Measurements from ENCODE around the gene ARID3C.
"Not testable (repeated sequence)": the region's sequence is repeated elsewhere in the genome, so short reads cannot be mapped to it uniquely, and the experiment has no call there.

The ARID3C gene

DNA sequence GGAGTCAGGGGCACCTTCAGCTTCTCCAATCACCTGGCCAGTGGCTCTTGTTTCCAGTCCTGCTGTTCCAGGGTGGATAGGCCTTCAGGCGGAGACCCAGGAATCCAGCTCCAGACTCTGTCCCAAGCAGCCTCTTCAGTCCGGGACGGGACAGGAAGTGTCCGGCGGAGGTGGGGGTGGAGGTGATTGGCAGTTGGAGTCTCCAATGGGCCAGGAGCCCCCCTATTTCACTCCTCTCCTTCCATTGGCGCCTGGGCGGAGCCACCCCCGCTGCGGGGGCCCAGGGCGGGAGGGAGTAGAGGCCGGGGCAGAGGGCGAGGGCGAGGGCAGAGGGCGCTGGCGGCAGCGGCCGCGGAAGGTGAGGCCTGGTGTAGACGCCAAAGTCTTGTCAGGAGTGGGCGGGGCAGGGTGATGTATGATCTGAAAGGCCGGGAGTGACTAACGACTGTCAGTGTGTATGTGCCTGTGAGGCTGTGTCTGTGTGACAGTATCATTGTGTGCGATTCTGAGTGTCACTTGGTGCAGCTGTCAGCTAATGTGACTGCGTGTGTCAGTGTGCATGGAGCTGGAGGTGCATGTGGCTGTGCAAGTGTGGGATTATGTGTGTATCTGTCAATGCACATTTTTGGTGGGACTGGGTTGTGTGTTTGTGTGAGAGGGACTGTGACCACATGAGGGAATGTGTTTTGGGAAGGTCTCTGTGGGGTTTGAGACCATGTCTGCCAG is 23.2 kb upstream of the ARID3C start, which contains the start of gene IL11RA:
TSS of gene IL11RA (plus strand) at position 310 of the 726 bp plus-strand sequence. CDS start 3,033 bp downstream, outside the sequence.
- DNase-seq: no peak

DNA sequence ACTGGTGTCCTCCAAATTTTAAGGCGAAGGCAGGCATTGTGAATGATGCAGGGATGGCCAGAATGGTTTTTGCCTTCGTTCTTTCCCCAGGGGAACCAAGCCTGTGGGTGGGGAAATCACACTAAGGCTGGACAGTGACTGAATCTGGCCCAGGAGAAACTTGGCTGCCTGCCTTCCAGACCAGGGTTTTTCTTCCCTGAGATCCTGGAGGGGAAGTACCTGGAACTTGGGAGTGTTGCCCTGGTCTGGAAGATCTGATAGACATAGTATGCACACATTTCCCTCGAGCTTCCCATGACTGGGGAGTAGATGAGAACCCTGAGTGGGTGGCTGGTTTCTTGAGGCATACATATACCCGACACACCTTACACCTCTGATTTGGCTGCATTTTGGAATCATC is 22.5 kb upstream of the ARID3C start:
- no peak for DNase-seq

- DNase-seq: no peak
These were observed 21.9 kb upstream of the ARID3C start for GRCh38 chr9:34650816-34651215.

DNA sequence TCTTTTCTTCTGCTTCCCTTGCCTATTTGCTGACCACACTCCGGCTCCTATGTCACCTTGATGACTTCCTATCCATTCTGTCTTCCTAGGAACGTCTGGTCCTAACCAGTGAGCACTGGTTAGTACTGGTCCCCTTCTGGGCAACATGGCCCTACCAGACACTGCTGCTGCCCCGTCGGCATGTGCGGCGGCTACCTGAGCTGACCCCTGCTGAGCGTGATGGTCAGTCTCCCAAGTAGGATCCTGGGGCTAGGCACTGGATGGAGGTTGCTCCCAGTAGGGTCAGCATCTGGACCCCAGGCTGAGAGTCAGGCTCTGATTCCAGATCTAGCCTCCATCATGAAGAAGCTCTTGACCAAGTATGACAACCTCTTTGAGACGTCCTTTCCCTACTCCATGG is 19.8 kb upstream of the ARID3C start:
- no peak for DNase-seq

- DNase-seq: no peak
These were observed 18.8 kb upstream of the ARID3C start for GRCh38 chr9:34647651-34648050.

DNA sequence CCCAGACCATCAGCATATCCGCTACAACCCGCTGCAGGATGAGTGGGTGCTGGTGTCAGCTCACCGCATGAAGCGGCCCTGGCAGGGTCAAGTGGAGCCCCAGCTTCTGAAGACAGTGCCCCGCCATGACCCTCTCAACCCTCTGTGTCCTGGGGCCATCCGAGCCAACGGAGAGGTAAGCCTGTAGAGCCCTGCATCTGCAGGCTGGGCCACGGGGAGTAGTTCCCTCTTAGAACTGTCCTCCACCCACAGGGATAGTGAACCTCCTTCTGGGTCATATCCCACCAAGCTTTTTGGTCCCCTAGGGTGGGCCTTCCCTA is 18.2 kb upstream of the ARID3C start:
- DNase-seq: no peak

GRCh38 chr9:34646211-34647083 is 17.6 kb upstream of the ARID3C start, which contains the start of gene GALT:
GALT (plus strand) TSS chr9:34646675; CDS start chr9:34646705, 30 bp downstream.
- DNase-seq: peak; percentile 90 to 92

DNA sequence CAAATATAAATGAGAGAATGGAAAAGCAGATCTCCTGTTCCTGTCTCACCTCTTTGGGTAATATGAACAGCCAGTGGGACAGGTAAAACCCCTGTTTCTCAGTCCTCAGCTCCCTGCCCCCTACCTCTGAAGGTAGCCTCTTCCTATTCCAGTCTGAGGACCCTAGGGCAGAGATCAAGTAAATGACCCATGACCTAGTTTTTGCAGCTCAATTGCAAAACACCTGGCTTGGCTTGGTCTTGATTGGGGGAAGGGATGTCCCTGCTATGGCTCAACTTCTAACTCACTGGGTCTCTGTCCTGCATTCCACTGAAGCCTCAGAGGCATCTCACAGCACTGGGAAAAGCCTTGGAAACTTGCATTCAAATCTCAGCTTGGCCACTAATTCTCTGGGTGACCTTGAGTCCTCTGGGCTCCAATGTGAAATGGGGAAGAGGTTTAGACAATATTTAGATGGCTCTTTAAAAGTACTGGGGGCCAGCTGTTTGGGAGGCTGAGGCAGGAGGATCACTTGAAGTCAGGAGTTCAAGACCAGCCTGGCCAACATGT is 16.0 kb upstream of the ARID3C start:
- no peak for DNase-seq

GRCh38 chr9:34642679-34643078 is 13.8 kb upstream of the ARID3C start:
- DNase-seq: no peak

DNA sequence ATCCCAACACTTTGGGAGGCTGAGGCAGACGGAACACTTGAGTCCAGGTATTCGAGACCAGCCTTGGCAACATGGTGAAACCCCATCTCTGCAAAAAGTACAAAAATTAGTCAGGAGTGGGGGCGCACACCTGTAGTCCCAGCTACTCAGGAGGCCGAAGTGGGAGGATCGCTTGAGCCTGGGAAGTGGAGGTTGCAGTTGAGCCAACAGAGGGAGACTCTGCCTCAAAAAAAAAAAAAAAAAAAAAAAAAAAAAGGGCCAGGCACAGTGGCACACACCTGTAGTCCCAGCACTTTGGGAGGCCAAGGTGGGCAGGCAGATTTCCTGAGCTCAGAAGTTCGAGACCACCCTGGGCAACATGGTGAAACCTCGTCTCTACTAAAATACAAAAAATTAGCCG is 10.5 kb upstream of the ARID3C start:
- DNase-seq: not testable (repeated sequence)

DNA sequence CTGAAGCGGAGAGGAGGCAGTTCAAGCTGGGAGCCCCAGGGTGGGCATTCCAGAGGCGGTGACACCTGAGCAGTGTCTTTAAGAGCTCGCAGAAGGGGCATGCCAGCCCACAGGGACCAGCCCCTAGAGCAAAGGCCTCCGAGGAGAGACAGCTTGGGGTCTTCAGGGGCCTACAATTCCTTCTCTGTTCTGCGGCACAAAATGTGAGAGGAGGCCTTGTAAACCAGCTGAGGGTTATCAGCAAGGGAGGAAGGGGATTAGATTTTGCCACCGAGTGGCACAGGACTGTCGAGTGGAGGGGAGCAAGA is 9.2 kb upstream of the ARID3C start:
- DNase-seq: no peak

GRCh38 chr9:34637356-34638137 is 8.7 kb upstream of the ARID3C start, which contains the start of gene SIGMAR1:
SIGMAR1 (minus strand) TSS chr9:34637787; CDS start chr9:34637697, 90 bp downstream.
- DNase-seq: peak; percentile 93 to 95

DNA sequence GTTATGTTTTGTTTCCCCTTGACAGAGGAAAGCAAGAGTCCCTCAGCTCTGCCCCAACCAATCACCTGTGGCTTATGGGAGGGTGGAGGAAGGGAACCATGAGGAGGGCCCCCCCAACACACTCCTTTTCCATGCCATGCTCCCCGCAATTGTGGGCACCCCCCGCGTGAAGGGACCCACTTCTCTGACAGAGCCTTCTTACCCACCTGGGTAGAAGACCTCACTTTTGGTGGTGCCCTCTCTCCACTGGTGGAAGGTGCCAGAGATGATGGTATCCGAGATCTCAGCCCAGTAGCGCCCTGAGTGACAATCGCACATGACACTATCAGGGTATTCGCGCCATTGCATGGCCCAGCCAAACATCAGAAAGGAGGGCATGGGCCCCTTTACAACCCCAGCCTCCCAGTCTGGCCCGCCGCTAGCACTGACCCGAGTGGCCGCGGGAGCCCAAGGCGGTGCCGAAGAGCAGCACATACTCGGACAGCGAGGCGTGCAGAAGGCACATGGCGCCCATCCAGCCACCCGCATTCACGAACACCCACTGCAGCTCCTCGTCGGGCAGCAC is 8.0 kb upstream of the ARID3C start:
- peak; percentile 5 to 32 for DNase-seq

DNA sequence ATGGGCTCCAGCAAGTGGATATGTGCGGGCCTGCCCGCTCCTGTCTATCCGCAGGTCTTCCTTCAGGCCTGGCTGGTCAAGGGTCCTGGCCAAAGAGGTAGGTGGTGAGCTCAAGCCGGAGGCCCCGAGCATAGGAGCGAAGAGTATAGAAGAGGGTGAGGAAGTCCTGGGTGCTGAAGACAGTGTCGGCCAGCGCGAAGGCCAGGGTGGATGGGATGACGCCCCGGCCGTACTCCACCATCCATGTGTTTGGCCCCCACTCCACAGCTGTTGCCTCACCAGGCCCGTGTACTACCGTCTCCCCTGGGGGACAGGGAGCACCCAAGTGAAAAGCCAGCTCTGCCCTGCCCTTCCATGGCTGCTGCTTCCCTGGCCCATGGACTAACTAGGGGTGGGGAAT is 6.7 kb upstream of the ARID3C start:
- no peak for DNase-seq

DNA sequence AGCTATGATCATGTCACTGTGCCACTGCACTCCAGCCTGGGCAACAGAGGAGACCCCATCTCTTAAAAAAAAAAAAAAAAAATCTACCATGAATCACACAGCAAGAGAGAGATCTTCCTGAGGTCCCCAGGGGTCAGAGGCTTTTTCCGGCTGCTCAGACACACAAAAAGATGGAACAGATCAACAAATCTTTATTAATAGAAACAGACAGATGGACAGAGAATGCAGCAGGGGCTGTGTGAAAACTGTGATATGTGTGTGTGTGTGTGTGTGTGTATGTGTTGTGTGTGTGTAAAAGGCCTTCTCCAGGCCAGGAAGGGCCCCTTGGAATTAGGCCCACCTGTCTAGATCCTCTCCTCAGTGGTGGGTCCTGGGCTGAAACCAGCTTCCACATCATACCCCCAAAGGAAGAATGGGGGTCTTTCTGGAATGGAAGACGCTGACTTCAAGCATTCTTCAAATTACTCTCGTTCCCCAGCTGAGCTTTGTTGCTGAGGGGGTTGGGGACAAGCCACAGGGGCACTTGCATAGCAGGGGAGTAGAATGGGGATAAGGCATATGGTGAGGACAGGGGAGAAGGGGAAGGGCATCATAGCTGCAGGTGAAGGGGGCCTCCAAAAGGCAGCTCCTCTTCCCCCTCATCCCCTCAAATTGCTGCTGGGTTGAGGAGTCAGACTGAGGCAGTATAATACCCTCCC is 5.8 kb upstream of the ARID3C start:
- no peak for DNase-seq

DNA sequence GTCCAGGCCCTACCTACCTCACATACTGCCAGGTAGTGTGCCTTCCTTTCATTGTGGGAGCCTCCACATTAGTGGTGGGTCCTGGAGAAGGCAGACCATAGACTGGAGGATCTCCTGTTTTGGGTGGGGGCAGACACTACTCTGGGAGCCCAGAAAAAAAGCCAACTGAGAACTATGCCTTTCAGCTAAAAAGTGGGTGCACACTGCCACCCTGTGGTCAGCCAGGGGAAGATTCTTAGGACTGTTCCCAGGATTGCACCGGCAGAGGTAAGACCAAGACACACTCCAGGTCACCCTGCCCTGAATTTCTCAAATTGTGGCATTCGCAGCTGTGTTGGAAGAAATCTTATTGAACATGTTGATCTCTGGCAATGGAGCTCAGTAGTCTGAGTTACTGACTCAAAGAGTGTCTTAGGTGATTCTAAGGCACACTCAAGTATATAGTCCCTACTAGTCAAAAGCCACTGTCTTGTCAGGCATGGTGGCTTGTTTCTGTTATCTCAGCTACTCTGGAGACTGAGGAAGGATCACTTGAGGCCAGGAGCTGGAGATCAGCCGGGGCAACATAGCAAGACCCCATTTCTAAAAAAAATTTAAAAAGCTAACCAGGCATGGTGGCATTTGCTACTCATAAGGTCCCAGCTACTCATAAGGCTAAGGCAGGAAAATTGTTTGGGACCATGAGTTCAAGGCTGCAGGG is 5.1 kb upstream of the ARID3C start:
- peak; percentile 55 to 72 for DNase-seq

DNA sequence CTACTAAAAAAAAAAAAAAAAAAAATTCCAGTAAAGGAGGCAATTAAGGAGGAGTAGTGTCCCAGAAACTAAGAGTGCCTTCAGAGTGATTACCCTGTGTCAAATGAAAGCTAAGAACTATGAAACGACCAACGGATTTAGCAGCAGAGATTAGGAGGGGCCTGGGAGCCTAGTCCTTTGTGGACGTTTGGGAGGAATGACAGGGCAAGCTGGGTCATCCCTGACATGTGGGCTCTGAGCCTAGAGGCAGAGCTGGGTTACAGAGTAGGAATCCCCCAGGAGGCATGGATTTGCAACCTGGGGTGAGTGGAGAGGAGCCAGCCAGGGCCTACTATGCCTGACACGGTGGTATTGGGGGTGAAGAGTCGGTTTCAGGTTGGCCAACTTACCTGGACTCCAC is 4.3 kb upstream of the ARID3C start:
- no peak for DNase-seq

DNA sequence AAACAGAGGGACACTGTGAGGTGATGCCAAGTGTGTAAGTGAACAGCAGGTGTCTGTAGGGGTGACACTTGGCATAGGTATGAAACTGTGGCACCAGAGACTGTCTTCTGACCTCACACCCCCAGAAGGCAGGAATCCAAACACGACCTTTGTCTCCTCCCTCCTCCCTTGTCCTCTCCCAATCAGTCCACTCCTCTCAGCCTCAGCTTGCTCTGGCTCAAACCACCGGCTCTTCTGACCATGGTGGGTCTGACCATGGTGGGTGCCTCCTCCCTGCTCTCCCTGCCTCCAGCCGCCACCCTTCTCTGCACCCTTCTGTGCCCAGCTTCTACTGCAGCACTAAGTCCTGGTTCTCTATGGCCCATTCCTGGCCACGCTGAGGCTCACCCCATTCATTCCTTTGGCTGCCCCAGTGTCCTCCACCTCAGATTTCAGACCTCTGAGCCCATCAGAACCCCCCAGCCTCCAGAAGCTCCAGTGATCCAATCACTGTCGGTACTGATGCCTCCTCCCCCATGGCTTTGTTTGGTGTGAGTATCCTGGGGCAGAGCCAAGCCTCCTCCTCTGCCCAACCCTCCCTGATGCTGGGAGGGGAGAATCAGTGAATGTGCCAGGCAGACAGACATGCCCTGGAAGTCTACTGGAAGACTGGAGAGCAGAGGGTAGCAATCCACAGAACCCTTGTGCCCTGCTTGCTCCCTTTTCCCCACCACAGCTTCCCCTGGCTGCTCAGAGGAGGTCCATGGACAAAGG is 1.7 kb upstream of the ARID3C start:
- no peak for DNase-seq

- DNase-seq: no peak
These were observed 584 bp upstream of the ARID3C start for GRCh38 chr9:34629491-34629808.

DNA sequence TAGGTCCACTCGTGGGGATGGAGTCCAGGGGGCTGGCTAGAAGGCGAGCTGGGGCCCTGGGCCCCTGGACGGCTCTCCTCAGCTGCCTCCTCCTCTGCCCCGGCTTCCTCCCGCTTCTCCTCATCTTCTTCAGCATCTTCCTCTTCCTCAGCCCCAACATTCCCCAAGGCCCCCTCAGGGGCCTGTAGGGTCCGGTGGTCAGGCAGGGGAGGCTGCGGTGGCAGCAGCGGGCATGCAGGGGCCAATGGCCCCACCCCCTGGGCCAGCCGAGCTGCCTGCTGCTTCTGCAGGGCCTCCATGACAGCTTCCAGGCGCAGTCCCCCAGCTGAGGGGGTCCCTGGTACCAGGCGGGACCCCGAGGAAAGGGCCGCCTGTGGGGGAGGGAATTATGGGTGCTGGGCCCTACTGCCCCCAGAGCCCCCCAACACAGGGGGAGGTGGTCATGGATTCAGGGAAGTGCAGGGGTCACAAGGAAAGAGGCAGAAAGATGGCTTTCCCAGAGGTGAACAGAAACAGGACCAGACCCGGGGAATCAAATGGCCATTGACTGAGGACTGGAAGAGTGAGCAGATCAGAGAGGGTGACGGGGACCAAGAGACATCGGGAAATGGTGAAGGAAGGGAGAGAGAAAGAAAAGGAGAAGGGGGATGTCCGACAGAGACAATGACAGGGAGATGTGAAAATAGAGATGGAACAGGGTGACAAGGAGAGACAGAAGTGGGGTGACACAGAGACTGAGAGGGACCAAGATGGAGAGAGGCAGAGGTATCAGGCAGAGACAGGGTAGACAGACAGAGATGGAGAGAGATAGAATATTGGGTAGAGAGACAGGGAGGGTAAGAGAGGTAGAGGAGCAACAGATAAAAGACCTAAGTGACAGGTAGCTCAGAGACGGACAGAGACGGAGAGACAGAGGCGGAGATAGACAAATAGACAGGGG is 880 bp downstream of the ARID3C start:
- DNase-seq: no peak
